Nephron (organoid): ENCODE data around the gene STT3B.

Source experiments
- H3K27ac Mint-ChIP-seq, 3 experiments: 2 replicates each; pipeline ENCODE4 v1.8.0; 2020; ENCODE audit warnings: mixed read lengths in 3 of 3, mild to moderate bottlenecking in 2 of 3, moderate library complexity in 1 of 3
- H3K27me3 Mint-ChIP-seq: 2 replicates; pipeline ENCODE4 v1.8.0; 2021; ENCODE audit warnings: low read depth, mild to moderate bottlenecking, moderate library complexity, mixed read lengths
- H3K36me3 Mint-ChIP-seq: 2 replicates; pipeline ENCODE4 v1.8.0; 2020; ENCODE audit warnings: low read depth, mixed read lengths
- H3K4me1 Mint-ChIP-seq: 2 replicates; pipeline ENCODE4 v1.8.0; 2020; ENCODE audit warnings: mixed read lengths
- H3K4me3 Mint-ChIP-seq, 3 experiments: 2 replicates each; pipeline ENCODE4 v1.8.0; 2020; ENCODE audit warnings: mild to moderate bottlenecking in 3 of 3, mixed read lengths in 3 of 3, moderate library complexity in 2 of 3
- H3K9me3 Mint-ChIP-seq: 2 replicates; pipeline ENCODE4 v1.8.0; 2020; ENCODE audit warnings: mixed read lengths
- CTCF ChIP-seq, 3 experiments: fragments of 200-600 bp; sonication (generic); IDR thresholded peaks; one replicate each; pipeline ENCODE4 v1.5.0; 2021; ENCODE audit warnings: antibody characterized with exemption in 3 of 3; ENCODE audit not compliant: unreplicated experiment in 3 of 3

STT3B gene

GRCh38 chr3:31610700-31611275 is 78.1 kb downstream of the STT3B start:
- peaks cover 6% of the 10 kb centered on the region for H3K4me1 Mint-ChIP-seq
- no peaks in the 10 kb centered on the region for H3K27me3 Mint-ChIP-seq
- H3K27ac Mint-ChIP-seq = no peak overlapping the region
- peaks cover 27% of the 10 kb centered on the region for H3K9me3 Mint-ChIP-seq
- peaks cover 75% of the 10 kb centered on the region for H3K36me3 Mint-ChIP-seq
- no peak overlapping the region for H3K4me3 Mint-ChIP-seq
- peak; percentile 13 to 49 (median 19) for TF ChIP-seq CTCF (IDR thresholded peaks at IDR 0.05; ENCODE audit: unreplicated experiment in 3 of 3)

- H3K4me1 Mint-ChIP-seq = peaks cover 9% of the 10 kb centered on the region
- no peak overlapping the region for H3K4me3 Mint-ChIP-seq
- no peak for TF ChIP-seq CTCF (IDR thresholded peaks at IDR 0.05; ENCODE audit: unreplicated experiment in 3 of 3)
- no peak overlapping the region for H3K27ac Mint-ChIP-seq
- H3K9me3 Mint-ChIP-seq = peaks cover 6% of the 10 kb centered on the region
- no peaks in the 10 kb centered on the region for H3K27me3 Mint-ChIP-seq
- peaks cover 66% of the 10 kb centered on the region for H3K36me3 Mint-ChIP-seq
Observed at GRCh38 chr3:31613177-31613576, 80.5 kb downstream of the STT3B start.

GRCh38 chr3:31613654-31614053 is 80.9 kb downstream of the STT3B start:
- Mint-ChIP-seq H3K9me3 (peaks cover 2% of the 10 kb centered on the region), H3K27me3 (no peaks in the 10 kb centered on the region), H3K36me3 (peaks cover 65% of the 10 kb centered on the region), H3K4me1 (peaks cover 9% of the 10 kb centered on the region), H3K4me3 (no peak overlapping the region), H3K27ac (no peak overlapping the region)
- no peak for TF ChIP-seq CTCF (IDR thresholded peaks at IDR 0.05; ENCODE audit: unreplicated experiment in 3 of 3)

GRCh38 chr3:31614162-31614921 is 81.6 kb downstream of the STT3B start:
- Mint-ChIP-seq H3K27me3 (no peaks in the 10 kb centered on the region), H3K9me3 (peaks cover 2% of the 10 kb centered on the region), H3K4me1 (peaks cover 9% of the 10 kb centered on the region), H3K27ac (no peak overlapping the region), H3K36me3 (peaks cover 64% of the 10 kb centered on the region), H3K4me3 (no peak overlapping the region)
- no peak for TF ChIP-seq CTCF (IDR thresholded peaks at IDR 0.05; ENCODE audit: unreplicated experiment in 3 of 3)

- no peak for TF ChIP-seq CTCF (IDR thresholded peaks at IDR 0.05; ENCODE audit: unreplicated experiment in 3 of 3)
- no peaks in the 10 kb centered on the region for H3K27me3 Mint-ChIP-seq
- H3K4me1 Mint-ChIP-seq = peaks cover 9% of the 10 kb centered on the region
- no peaks in the 10 kb centered on the region for H3K9me3 Mint-ChIP-seq
- no peak overlapping the region for H3K27ac Mint-ChIP-seq
- H3K36me3 Mint-ChIP-seq = peaks cover 62% of the 10 kb centered on the region
- no peak overlapping the region for H3K4me3 Mint-ChIP-seq
Observed at GRCh38 chr3:31615071-31615875, 82.5 kb downstream of the STT3B start.
